ENCODE results near the gene ASCC1. TPM values are rescaled to one million over a fixed set of nuclear protein-coding genes. Genes with fewer than 3 reads are reported as not detected.

The ASCC1 gene
- total and polyA plus RNA-seq, 2 donors (not counting 3 experiments of a cell fraction or from before 2014, with no cell fraction given): 16.0 to 24.9 TPM

- BruUV-seq (replicated peaks): no TSS peak
- FAIRE-seq (no peak), DNase-seq (ENCODE audit: low read depth, low spot score) (no peak)
- Histone ChIP-seq H3K4me1 (ENCODE audit: control insufficient read depth, extremely low read depth, insufficient read depth, low read length) (peaks cover 36% of the 10 kb centered on the region), H3K27me3 (ENCODE audit: control insufficient read depth in 2 of 2, insufficient read depth in 2 of 2, low read length in 2 of 2) (no peaks in the 10 kb centered on the region), H3K4me3 (replicated peaks in 1 of 3; ENCODE audit: insufficient read depth in 1 of 3, low read depth in 1 of 3, low read length in 3 of 3) (no peak overlapping the region), H3K79me2 (ENCODE audit: control insufficient read depth, insufficient read depth, low read length) (no peaks in the 10 kb centered on the region), H3K4me2 (ENCODE audit: insufficient read depth, low read length) (no peak overlapping the region), H3K9me1 (replicated peaks; ENCODE audit: control insufficient read depth, extremely low read depth, insufficient read depth, low read length) (no peaks in the 10 kb centered on the region), H2AFZ (ENCODE audit: low read depth, low read length) (no peak overlapping the region), H3K27ac (ENCODE audit: insufficient read depth, low read depth, low read length) (no peak overlapping the region), H3K9ac (replicated peaks; ENCODE audit: extremely low read depth, insufficient read depth, low read length) (no peak overlapping the region), H3K36me3 (ENCODE audit: control insufficient read depth in 2 of 2, extremely low read depth in 1 of 2, insufficient read depth in 2 of 2, low read length in 2 of 2) (no peaks in the 10 kb centered on the region), H4K20me1 (replicated peaks; ENCODE audit: control insufficient read depth, extremely low read depth, insufficient read depth, low read length) (no peaks in the 10 kb centered on the region), H3K9me3 (replicated peaks; ENCODE audit: control insufficient read depth, insufficient read depth, low read length) (no peaks in the 10 kb centered on the region)
- ChIA-PET POLR2A (no interaction called here), CTCF (interaction anchor here (0.8 kb wide), 1 partner anchor 85 kb away, joined by 3 read pairs; no protein-coding TSS in a partner anchor)
- intact Hi-C loops (cut with micrococcal nuclease) (no loop called here), dilution Hi-C loops (cut with MboI; ENCODE audit: extremely low pct_ligation_motif_present, low sequenced_read_pairs) (no loop called here)
- no peak for TF ChIP-seq CTCF (IDR thresholded peaks at IDR 0.05; ENCODE audit: extremely low read depth in 1 of 2, insufficient read depth in 1 of 2, low read depth in 1 of 2, low read length in 2 of 2)
- no peak for TF ChIP-seq FOS (IDR thresholded peaks at IDR 0.05; ENCODE audit: borderline replicate concordance, insufficient read depth, low read length)
- TF ChIP-seq MAX (IDR thresholded peaks at IDR 0.05; ENCODE audit: insufficient read depth, insufficient read length): no peak
- no peak for TF ChIP-seq GATA2 (IDR thresholded peaks at IDR 0.05; ENCODE audit: insufficient read depth, insufficient read length, low read depth, low read length)
- TF ChIP-seq POLR2AphosphoS5 (IDR thresholded peaks at IDR 0.05; ENCODE audit: insufficient read depth, low read depth, low read length): no peak
- TF ChIP-seq POLR2A (IDR thresholded peaks at IDR 0.05; ENCODE audit: low read depth, low read length): no peak
- TF ChIP-seq JUN (IDR thresholded peaks at IDR 0.05; ENCODE audit: borderline replicate concordance, insufficient read depth, insufficient read length, low read depth): no peak
- TF ChIP-seq MYC (IDR thresholded peaks at IDR 0.05; ENCODE audit: low read depth, low read length): no peak
- no peak for TF ChIP-seq EZH2 (IDR thresholded peaks at IDR 0.05; ENCODE audit: borderline replicate concordance, low read depth, low read length, severe bottlenecking)
These were observed 35.6 kb upstream of the ASCC1 start for GRCh38 chr10:72251635-72252034.
